GM18858 (cell line): ENCODE data around the gene ZFPL1.

Experiments
- ATAC-seq: cut with Tn5 transposase; IDR thresholded peaks from one replicate; pipeline ENCODE4 v1.9.1; 2021; ENCODE audit not compliant: unreplicated experiment

ZFPL1 gene

GRCh38 chr11:65090628-65091027 is 6.6 kb downstream of the ZFPL1 start:
- ATAC-seq = no peak

- ATAC-seq = no peak
These were observed 11.4 kb downstream of the ZFPL1 start for GRCh38 chr11:65095427-65095826.

GRCh38 chr11:65095974-65096806 is 12.2 kb downstream of the ZFPL1 start, which contains the start of gene VPS51:
Gene VPS51 (plus strand): TSS chr11:65096214. CDS start chr11:65096251, 37 bp downstream.
- ATAC-seq = peak; percentile 71

GRCh38 chr11:65096926-65097325 is 12.9 kb downstream of the ZFPL1 start:
- no peak for ATAC-seq

GRCh38 chr11:65100674-65101350 is 16.8 kb downstream of the ZFPL1 start:
- no peak for ATAC-seq

- ATAC-seq = no peak
These were observed 18.4 kb downstream of the ZFPL1 start for GRCh38 chr11:65102142-65103095.

GRCh38 chr11:65103476-65103875 is 19.5 kb downstream of the ZFPL1 start:
- ATAC-seq = no peak

- no peak for ATAC-seq
These were observed 20.6 kb downstream of the ZFPL1 start for GRCh38 chr11:65104628-65105027.

GRCh38 chr11:65107078-65107477 is 23.1 kb downstream of the ZFPL1 start:
- no peak for ATAC-seq

- no peak for ATAC-seq
These were observed 23.9 kb downstream of the ZFPL1 start for GRCh38 chr11:65107751-65108468.

GRCh38 chr11:65108469-65109123 is 24.6 kb downstream of the ZFPL1 start:
- no peak for ATAC-seq

- no peak for ATAC-seq
These were observed 25.5 kb downstream of the ZFPL1 start for GRCh38 chr11:65109231-65110198.

- ATAC-seq = no peak
These were observed 26.4 kb downstream of the ZFPL1 start for GRCh38 chr11:65110354-65110861.

- no peak for ATAC-seq
These were observed 27.2 kb downstream of the ZFPL1 start for GRCh38 chr11:65111159-65111743.

- peak; percentile 41 for ATAC-seq
These were observed 27.9 kb downstream of the ZFPL1 start, which contains the start of gene TM7SF2 for GRCh38 chr11:65111744-65112545. Gene TM7SF2 (plus strand): TSS chr11:65111872. CDS start chr11:65112016, 144 bp downstream.

GRCh38 chr11:65112546-65113360 is 28.7 kb downstream of the ZFPL1 start:
- ATAC-seq = no peak
